ENCODE measurements around the gene PRIM1. TPM values are rescaled to one million over a fixed set of nuclear protein-coding genes. Genes with fewer than 3 reads are reported as not detected.

Gene PRIM1
- total RNA-seq, 1 donor from 2014 or later, result 166 TPM

- H3K9me3 Mint-ChIP-seq, result no peaks in the 10 kb centered on the region
- peaks cover 2% of the 10 kb centered on the region for H3K27me3 Mint-ChIP-seq (ENCODE audit: insufficient read depth, low read depth)
- TF ChIP-seq CTCF (IDR thresholded peaks at IDR 0.05) (no peak), EZH2 (IDR thresholded peaks at IDR 0.05) (no peak), EZH2phosphoT487 (IDR thresholded peaks at IDR 0.05) (no peak)
- no peak overlapping the region for H3K4me2 ChIP-seq
- peak overlapping the region; percentile 35 for H3K27ac Mint-ChIP-seq
- peaks cover 74% of the 10 kb centered on the region for H3K36me3 Mint-ChIP-seq
- no peak overlapping the region for H2AFZ ChIP-seq (replicated peaks)
- peaks cover 23% of the 10 kb centered on the region for H3K4me1 ChIP-seq
- no peak for DNase-seq (ENCODE audit: low spot score)
- peaks cover 64% of the 10 kb centered on the region for H3F3A ChIP-seq (ENCODE audit: low read depth)
- peaks cover 28% of the 10 kb centered on the region for H3K4me1 Mint-ChIP-seq
- H3K27me3 ChIP-seq, result no peaks in the 10 kb centered on the region
- H3K4me3 ChIP-seq, result no peak overlapping the region
- peaks cover 68% of the 10 kb centered on the region for H3K79me2 ChIP-seq (ENCODE audit: low read depth)
- H3K9me3 ChIP-seq (ENCODE audit: low read depth), result no peaks in the 10 kb centered on the region
- peak overlapping the region; percentile 83 for H3K27ac ChIP-seq
- no peak overlapping the region for H3K9ac ChIP-seq
- peaks cover 24% of the 10 kb centered on the region for H3K36me3 ChIP-seq
- H4K20me1 ChIP-seq (ENCODE audit: low read depth), result peaks cover 88% of the 10 kb centered on the region
- no peak overlapping the region for H3K4me3 Mint-ChIP-seq
Measured at GRCh38 chr12:56716458-56716857, 35.7 kb downstream of the PRIM1 start.

GRCh38 chr12:56715798-56716197 is 36.3 kb downstream of the PRIM1 start:
- TF ChIP-seq CTCF (IDR thresholded peaks at IDR 0.05) (no peak), EZH2 (IDR thresholded peaks at IDR 0.05) (no peak), EZH2phosphoT487 (IDR thresholded peaks at IDR 0.05) (no peak)
- Mint-ChIP-seq H3K4me3 (peak overlapping the region; percentile 38), H3K27me3 (ENCODE audit: insufficient read depth, low read depth) (peaks cover 2% of the 10 kb centered on the region), H3K36me3 (peaks cover 71% of the 10 kb centered on the region), H3K27ac (no peak overlapping the region), H3K4me1 (peaks cover 25% of the 10 kb centered on the region), H3K9me3 (no peaks in the 10 kb centered on the region)
- peaks cover 62% of the 10 kb centered on the region for H3K79me2 ChIP-seq (ENCODE audit: low read depth)
- peaks cover 70% of the 10 kb centered on the region for H3F3A ChIP-seq (ENCODE audit: low read depth)
- peaks cover 82% of the 10 kb centered on the region for H4K20me1 ChIP-seq (ENCODE audit: low read depth)
- no peaks in the 10 kb centered on the region for H3K27me3 ChIP-seq
- no peak overlapping the region for H3K9ac ChIP-seq
- no peak overlapping the region for H3K4me3 ChIP-seq
- H3K27ac ChIP-seq, result peak overlapping the region; percentile 83
- peaks cover 24% of the 10 kb centered on the region for H3K36me3 ChIP-seq
- no peaks in the 10 kb centered on the region for H3K9me3 ChIP-seq (ENCODE audit: low read depth)
- H3K4me1 ChIP-seq, result peaks cover 18% of the 10 kb centered on the region
- H3K4me2 ChIP-seq, result no peak overlapping the region
- DNase-seq (ENCODE audit: low spot score), result no peak
- no peak overlapping the region for H2AFZ ChIP-seq (replicated peaks)

- Mint-ChIP-seq H3K4me3 (no peak overlapping the region), H3K27ac (no peak overlapping the region), H3K4me1 (peaks cover 18% of the 10 kb centered on the region), H3K36me3 (peaks cover 57% of the 10 kb centered on the region), H3K27me3 (ENCODE audit: insufficient read depth, low read depth) (peaks cover 2% of the 10 kb centered on the region), H3K9me3 (no peaks in the 10 kb centered on the region)
- Histone ChIP-seq H3K4me1 (peaks cover 7% of the 10 kb centered on the region), H2AFZ (replicated peaks) (no peak overlapping the region), H3K9me3 (ENCODE audit: low read depth) (no peaks in the 10 kb centered on the region), H3K4me3 (no peak overlapping the region), H3K27ac (no peak overlapping the region), H3K36me3 (peaks cover 24% of the 10 kb centered on the region), H3K27me3 (no peaks in the 10 kb centered on the region), H4K20me1 (ENCODE audit: low read depth) (peaks cover 68% of the 10 kb centered on the region), H3K4me2 (no peak overlapping the region), H3K79me2 (ENCODE audit: low read depth) (peaks cover 49% of the 10 kb centered on the region), H3K9ac (no peak overlapping the region), H3F3A (ENCODE audit: low read depth) (peaks cover 75% of the 10 kb centered on the region)
- TF ChIP-seq EZH2 (IDR thresholded peaks at IDR 0.05) (no peak), CTCF (IDR thresholded peaks at IDR 0.05) (no peak), EZH2phosphoT487 (IDR thresholded peaks at IDR 0.05) (no peak)
- DNase-seq (ENCODE audit: low spot score), result no peak
Measured at GRCh38 chr12:56714431-56714929, 37.6 kb downstream of the PRIM1 start.
